NCI-H510A treated with DMSO at 0.1 percent for 48 hours (cell line): ENCODE results near the gene ALDH3B2.
A peak's percentile ranks its signal among the peaks of the same experiment; 100 is the strongest.
"Not testable (repeated sequence)": the region's sequence is repeated elsewhere in the genome, so short reads cannot be mapped to it uniquely, and the experiment has no call there.

Experiments
- DNase-seq: peaks from one replicate; lab custom pipeline; 2025; lab: John Stamatoyannopoulos, UW

Gene ALDH3B2

DNA sequence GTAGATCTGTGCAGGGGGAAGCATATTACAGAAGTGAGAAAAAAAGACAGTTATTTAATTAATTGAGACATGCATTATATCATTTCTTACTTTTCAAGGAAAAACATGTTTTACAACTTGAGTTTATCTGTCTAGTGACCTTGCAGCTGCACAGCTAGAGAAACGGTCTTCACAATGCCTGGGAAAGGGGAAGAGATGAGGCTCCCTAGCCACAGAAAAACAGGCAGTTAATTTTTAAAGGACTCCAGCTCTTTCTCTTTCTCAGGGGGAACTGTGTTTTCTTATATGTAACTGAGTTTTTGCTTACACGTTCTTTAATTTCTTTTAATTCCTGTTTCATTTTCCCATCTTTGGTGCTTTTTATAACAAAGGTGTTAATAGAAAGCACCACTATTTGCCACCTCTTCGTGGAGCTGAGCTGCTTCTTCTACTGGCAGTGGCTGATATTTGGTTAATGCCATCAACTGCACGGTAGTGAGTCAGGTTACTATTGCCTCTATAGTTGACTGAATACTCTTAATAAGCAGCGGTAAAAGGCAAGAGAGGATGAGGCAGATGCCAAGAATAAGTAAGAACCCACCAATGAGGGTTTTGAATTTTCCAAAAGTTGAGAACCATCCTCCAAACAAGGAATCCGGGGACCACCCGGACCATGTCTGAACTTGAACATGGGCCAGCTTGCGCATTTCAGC is 11.4 kb upstream of the ALDH3B2 start:
- DNase-seq, result not testable (repeated sequence)

DNA sequence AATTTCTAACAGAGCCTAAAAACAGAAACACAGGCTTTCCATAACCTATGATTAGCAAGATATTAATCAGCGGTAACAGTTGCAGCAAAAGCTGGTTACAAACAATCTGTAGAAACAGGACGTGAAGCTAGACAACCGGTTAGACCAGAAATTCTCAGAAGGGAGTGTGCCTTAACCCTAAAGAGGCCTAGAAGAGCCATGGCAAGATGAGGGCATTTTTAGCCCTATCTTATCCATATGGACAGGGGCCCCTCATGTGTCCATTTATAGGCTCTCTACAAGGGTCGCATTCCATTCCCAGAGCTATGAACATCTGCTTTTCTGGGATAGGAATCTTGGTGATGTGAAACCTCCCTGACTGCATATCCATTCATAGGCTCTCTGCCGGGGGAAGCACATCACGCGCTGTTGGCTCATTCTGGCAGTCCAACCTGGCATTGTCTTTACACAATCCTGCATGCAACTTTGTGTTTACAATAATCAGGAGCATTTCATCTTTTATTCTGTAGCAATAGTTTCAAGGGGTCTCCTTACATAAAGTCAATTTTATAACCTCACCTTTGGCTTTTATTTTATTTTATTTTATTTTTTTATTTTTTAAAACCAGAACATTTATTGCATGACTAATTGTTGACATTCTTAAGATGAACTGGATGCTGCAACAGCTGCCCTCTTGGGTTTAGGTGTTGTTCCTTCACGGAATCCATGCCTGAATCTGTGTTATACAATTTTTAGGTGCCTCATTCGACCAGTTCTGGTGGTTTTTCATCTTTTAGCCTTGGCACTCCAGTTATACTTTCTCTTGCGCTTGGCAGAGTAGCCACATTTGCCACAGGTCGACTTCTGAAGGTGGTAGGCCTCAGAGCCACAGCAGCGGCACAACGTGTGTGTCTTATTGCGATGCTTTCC is 8.0 kb upstream of the ALDH3B2 start:
- peak; percentile 41 for DNase-seq

GRCh38 chr11:67680696-67681470 is 6.5 kb upstream of the ALDH3B2 start:
- DNase-seq, result no peak

DNA sequence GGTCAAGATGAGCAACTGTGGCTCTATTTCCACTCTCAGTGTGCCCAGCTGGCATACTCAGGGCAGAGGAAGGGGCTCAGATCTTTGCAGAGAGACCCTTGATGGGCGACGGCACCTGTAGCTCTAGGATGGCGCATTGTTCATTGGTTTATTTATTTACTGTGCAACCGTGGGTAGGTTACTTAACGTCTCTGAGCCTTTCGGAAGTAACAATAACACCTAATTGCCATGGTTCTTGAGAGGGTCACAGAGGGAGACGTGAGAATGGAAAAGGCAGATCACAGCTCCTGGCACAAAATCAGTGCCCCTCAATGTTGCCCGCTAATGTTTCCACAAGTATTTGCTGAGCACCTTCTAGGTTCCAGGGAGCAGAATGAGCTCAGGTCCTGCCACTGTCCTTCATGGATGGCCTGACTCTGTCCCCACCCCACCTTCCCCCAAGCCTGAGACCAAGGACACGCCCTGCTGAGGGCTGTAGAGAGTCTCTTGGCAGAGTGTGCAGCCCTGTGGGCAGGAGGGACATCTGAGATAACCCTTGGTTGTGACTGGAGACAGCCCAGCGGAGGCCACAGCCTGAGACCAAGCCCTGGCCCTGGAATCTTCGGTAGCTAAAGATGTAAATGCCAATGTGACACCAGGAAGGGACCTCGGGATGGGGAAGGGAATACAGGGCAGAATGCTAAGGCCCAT is 780 bp upstream of the ALDH3B2 start:
- DNase-seq, result no peak

GRCh38 chr11:67673902-67674301 is 521 bp downstream of the ALDH3B2 start:
- DNase-seq, result no peak

- DNase-seq, result no peak
Measured at GRCh38 chr11:67673358-67673757, 1.1 kb downstream of the ALDH3B2 start.

DNA sequence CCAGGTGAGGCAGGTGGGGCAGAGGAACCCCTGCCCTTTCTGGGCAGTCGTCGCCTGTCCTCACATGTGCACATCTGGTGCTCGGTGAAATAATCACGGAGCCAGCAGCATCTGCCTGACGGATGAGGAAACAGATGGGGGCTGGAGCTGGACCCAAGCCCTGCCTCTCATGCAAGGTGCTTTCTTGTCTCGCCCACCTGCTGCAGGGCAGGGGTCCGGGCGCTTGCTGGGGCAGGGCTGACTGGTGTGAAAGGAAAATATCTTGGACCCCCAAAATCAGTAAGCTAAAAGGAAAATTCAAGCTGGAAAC is 3.3 kb downstream of the ALDH3B2 start:
- no peak for DNase-seq

DNA sequence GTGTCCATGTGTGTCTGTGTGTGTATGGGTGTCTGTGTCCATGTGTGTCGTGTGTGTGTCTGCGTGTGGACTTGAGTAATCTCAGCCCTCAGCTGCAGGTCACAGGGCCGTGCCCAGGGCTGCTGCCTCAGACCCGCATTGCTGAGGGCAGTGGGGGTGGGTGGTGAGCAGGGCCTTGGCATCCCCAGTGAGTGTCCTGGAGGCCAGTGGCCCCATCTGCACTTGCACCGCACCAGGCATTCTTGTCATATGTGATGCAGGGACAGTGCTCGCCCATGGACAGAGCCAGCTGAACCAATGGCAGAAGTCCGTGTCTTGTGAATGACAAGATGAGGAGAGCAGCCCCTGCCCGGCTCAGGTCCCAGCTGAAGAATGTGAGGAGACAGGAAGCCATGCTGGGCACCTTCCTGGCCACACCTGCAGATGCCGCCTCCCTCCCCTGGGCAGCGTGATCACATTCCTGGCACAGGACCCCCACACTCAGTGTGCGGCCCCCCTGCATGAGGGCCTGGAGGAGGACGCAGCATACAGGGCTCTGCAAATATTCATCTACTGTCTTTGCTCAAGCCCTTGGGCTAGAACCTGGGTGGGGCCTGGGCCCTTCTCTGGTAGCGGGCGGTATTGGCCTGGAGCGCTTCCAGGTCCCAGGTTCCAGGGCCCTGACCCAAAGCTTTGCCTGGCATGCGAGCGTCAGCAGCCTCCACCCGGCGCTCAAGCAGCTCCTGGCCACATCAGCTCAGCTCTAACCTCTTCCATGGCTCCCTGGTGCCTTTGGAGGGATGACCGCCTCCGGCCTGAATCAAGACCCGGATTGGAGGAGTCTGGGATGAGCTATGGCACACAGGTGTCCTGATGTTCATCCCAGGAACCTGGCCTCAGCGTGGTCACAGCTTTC is 3.9 kb downstream of the ALDH3B2 start:
- DNase-seq, result no peak

DNA sequence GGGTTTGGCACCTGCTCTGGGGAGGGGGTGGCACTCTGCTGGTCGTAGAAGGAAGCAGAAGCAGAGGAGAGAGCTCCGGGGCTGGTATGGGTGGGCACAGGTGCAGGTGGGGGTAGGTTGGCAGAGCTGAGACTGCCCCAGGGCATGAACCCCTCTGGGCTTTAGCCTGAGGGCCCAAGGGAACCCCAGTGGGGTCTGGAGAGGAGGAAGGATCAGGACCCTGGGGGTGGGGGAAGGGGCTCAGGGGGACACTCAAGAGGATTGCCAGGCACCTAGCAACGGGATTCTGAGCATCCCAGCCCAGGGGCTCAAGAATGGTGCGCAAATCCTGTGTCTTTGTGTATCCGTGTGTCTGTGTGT is 6.3 kb downstream of the ALDH3B2 start:
- DNase-seq, result no peak

GRCh38 chr11:67667490-67668191 is 6.8 kb downstream of the ALDH3B2 start:
- no peak for DNase-seq

DNA sequence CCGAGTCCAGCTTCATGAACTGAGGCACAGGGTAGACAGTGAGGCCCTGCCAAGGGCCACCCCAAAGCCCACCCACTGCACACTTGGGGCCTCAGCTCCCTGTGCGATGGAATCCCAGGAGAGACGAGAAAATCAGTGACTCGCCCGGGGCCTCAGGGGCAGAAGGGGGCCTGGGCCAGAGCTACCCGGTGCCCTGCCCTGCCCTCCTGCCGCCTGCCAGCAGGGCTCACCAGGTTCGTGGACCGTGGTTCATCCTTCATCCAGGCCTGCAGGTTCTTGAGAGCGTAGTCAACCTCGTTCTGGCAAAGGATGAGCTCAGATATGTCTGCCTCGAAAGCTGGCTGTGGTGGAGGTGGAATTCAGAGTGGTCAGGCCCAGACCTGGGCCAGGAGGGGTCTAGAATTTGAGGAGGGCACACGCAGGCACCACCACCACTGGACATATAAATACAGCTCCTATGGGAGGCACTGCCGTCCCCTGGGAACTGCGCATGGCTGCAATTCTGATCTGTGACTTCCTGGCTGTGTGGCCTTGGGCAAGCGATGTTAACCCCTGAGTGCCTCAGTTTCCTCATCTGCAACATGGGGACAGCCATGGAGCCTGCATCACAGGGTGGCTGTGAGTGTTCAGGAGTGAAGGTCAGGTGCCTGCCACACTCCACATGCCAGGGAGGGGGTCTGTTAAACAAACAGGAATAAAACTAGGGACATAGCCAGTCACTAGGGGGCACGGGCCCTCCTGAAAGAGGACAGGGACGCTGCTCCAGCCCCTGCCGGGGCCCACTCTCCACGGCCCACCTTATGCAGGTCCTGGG is 7.5 kb downstream of the ALDH3B2 start:
- DNase-seq, result no peak

DNA sequence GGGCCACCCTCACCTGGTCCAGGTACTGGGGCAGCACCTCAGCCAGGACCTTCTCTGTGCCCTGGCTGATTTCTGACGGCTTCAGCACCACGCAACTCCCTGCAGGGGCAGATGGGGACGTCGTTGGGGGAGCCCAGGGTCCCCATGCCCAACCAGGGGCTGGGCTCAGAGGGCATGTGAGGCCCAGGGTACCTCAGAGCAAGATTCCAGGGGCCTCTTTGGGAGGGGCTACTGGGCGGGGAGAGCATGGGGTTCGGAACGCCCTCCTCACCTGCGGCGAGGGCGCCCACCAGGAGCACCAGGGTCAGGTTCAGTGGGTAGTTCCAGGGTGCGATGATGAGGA is 8.1 kb downstream of the ALDH3B2 start:
- DNase-seq, result no peak

- peak; percentile 8 for DNase-seq
Measured at GRCh38 chr11:67665541-67666302, 8.7 kb downstream of the ALDH3B2 start.

GRCh38 chr11:67664696-67665540 is 9.5 kb downstream of the ALDH3B2 start:
- no peak for DNase-seq

- DNase-seq, result no peak
Measured at GRCh38 chr11:67664213-67664585, 10.2 kb downstream of the ALDH3B2 start.

GRCh38 chr11:67663532-67664212 is 10.8 kb downstream of the ALDH3B2 start:
- DNase-seq, result no peak

GRCh38 chr11:67662835-67663531 is 11.4 kb downstream of the ALDH3B2 start:
- DNase-seq, result no peak
